HG02970 (cell line): ENCODE measurements around the gene ARHGEF12.

ENCODE experiments used
- ATAC-seq: cut with Tn5 transposase; IDR thresholded peaks from one replicate; pipeline ENCODE4 v1.9.1; 2021; ENCODE audit warnings: mild to moderate bottlenecking, moderate library complexity, moderate number of reproducible peaks; ENCODE audit not compliant: unreplicated experiment, low FRiP score

The ARHGEF12 gene

GRCh38 chr11:120338107-120338933 is 2.1 kb downstream of the ARHGEF12 start:
- no peak for ATAC-seq

GRCh38 chr11:120339394-120339890 is 3.2 kb downstream of the ARHGEF12 start:
- ATAC-seq: no peak

GRCh38 chr11:120340529-120340928 is 4.3 kb downstream of the ARHGEF12 start:
- no peak for ATAC-seq

GRCh38 chr11:120342226-120342625 is 6.0 kb downstream of the ARHGEF12 start:
- ATAC-seq: no peak

- no peak for ATAC-seq
Observed at GRCh38 chr11:120342678-120343077, 6.5 kb downstream of the ARHGEF12 start.

GRCh38 chr11:120343429-120343828 is 7.2 kb downstream of the ARHGEF12 start:
- no peak for ATAC-seq

GRCh38 chr11:120344302-120345004 is 8.2 kb downstream of the ARHGEF12 start:
- peak; percentile 83 for ATAC-seq

DNA sequence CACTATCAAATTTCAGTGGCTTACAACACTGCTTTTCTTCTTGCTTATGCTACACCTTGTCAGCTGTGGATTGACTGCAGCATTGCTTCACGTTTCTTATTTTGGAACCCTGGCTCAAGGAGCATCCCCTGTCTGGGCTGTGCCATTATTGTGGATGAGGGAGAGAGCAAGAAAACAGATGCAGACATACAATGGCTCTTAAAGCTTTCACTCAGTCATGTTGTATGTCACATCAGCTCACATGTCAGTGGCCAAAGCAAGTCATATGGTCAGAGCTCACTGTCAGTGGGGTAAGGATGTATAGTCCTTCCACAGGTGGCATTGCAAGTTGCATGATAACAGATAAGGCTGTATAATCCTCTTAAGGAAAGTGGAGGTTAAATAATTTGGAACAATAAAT is 10.0 kb downstream of the ARHGEF12 start:
- ATAC-seq: no peak

- no peak for ATAC-seq
Observed at GRCh38 chr11:120350637-120351036, 14.4 kb downstream of the ARHGEF12 start.

- ATAC-seq: no peak
Observed at GRCh38 chr11:120352405-120352804, 16.2 kb downstream of the ARHGEF12 start.

- no peak for ATAC-seq
Observed at GRCh38 chr11:120354068-120354467, 17.9 kb downstream of the ARHGEF12 start.

DNA sequence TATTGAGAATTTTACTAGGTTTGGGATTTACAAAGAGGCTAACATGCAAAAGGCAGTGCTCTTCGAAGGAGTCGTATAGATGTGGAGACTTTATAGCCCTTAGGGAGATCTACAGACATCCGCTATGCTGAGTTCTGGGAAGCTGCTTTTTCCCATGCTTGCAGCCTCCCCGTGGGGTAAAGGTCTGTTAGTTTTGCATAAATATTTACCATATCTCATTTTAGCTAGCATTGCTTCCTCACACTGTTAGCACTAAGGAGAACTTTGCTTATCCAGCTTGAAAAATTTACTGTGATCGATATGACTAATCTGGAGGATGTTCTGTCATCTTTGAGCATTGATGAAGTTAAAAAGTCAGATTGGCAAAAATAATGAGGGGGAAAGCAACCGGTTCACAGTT is 18.6 kb downstream of the ARHGEF12 start:
- no peak for ATAC-seq

DNA sequence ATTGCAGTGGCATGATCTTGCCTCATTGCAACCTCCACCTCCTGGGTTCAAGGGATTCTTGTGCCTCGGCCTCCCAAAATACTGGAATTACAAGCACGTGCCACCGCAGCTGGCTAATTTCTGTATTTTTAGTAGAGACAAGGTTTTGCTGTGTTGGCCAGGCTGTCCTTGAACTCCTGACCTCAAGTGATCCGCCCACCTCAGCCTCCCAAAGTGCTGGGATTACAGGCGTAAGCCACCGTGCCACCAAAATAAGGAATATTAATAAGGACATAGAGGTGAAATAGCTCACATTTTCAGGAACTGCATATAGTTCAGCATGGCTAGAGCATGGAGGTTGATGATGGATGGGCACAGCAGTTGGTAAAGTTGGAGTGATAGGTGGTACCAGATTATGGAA is 21.4 kb downstream of the ARHGEF12 start:
- no peak for ATAC-seq

GRCh38 chr11:120358729-120359128 is 22.5 kb downstream of the ARHGEF12 start:
- ATAC-seq: no peak

DNA sequence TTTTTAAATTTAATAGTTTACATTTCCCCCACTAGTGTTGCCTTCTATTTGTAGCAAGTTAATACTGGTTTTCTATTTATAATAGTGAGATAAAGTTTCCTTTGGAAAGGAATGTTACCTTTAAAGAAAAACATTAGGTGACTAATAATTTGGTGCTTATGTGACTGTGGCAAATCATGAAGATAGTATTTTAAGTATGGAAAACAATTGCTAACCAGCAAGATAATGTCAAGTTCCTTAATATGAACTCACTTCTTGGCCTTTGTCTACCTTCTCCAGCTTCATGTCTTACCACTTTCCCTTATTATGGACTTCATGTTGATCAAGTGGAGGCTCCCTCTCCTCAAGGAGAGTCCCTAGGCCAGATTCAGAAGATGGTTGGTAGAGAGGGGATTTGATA is 27.2 kb downstream of the ARHGEF12 start:
- ATAC-seq: no peak

DNA sequence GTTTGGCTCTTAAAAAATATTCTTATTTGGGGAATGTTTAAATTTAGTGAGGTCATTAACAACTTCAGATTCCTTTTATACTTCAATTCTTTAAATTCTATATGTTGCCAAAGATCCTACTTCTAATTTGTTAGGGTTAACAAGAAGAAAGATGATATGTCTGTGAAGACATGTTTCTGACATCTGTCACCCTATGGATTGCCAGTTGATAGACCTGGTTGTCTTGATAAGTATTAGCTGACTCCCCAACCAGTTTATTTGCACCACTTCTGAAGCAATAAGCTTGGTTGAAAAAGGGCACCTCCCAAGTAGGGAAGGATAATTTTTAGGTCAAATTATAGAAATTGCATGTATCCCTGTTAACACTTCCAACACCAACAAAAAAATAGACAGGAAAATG is 29.3 kb downstream of the ARHGEF12 start:
- no peak for ATAC-seq

DNA sequence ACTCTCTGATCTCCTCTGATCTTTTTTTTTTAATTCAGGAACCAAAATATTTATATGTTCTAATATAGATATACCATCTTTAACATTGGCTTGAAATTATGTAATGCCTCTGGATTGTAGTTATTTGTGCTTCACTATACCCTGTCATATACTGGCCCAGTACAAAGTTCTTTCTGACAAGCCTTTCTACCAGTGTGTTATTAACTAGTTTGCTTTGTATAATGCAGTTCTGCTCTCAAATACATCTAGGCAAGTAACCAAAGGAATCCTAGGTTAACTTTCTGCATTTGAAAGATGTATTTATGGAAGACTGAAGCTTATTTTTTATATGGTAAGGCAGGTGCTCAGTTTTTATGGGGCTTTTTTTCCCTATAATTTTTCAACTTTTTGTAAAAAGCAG is 36.1 kb downstream of the ARHGEF12 start:
- ATAC-seq: no peak

GRCh38 chr11:120375076-120375475 is 38.9 kb downstream of the ARHGEF12 start:
- no peak for ATAC-seq

GRCh38 chr11:120376547-120377182 is 40.5 kb downstream of the ARHGEF12 start:
- no peak for ATAC-seq

DNA sequence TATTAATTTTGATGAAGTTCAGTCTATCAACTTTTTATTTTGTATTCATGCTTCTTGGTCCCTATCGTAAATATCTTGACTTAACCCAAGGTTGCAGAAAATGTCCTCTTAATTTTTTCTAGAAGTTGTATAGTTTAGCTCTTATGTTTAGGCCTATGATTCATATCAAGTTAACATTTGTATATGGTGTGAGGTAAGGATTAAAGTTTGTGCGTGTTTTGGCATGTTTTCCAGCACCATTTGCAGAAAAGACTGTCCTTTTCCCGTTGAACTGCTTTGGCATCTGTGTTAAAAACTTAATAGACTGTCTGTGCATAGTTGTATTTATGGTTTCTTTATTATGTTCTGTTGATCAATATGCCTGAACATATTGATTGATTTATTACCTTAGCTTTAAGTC is 42.3 kb downstream of the ARHGEF12 start:
- ATAC-seq: no peak

DNA sequence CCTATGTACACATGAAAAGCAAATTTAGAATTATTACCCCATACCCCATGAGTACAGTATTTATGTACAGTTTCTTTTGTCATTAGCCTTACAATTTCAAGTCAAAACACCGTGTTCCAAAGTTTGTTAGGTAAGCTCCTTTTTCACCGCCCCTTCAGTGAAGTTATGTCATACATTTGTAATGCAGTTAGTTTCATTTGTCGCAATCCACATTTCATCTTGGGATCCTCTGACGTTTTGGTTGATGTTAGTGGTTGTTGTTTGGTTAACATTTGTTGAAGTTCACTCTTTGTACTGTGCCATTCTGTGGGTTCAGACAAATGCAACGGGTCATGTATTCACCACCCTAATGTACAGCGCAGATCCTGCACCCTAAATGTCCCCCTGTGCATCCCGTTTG is 45.2 kb downstream of the ARHGEF12 start:
- no peak for ATAC-seq
